Measurements from ENCODE around the gene ADSL. TPM values are rescaled to one million over a fixed set of nuclear protein-coding genes. Genes with fewer than 3 reads are reported as not detected.

Gene ADSL
- total and polyA plus RNA-seq, 8 donors, result 17.0 to 167 (median 36.6) TPM

DNA sequence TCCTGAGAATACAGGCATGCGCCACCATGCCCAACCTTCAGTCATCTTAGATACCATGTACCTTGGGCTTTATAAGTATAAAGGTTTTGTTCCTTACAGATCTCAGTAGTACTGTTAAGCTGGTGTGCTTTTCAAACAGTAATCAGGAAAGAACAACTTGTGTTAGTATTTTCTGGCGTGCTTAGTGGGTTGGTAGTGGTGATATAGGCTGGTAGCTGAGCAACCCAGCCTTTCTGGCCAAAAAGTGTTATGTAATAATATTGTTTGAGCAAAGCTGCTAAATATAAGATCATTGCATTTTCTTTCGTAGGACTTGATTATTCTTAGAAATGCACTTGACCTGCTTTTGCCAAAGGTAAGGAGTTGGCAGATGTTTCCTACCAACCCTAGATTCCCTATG, 6.5 kb downstream of the ADSL start:
- H3K9me3 ChIP-seq, result no peaks in the 10 kb centered on the region
- no peak overlapping the region for H3K27ac ChIP-seq
- H3K4me3 ChIP-seq, result no peak overlapping the region
- H3K4me1 ChIP-seq, result peaks cover 7 to 19% (median 12%) of the 10 kb centered on the region in 4 donors
- WGBS, 5 donors, result 49 to 85% (median 62%) methylated on average over 3 of the region's 3 CpGs
- H3K36me3 ChIP-seq, result peaks cover 40 to 95% (median 90%) of the 10 kb centered on the region in 4 donors
- intact Hi-C loops (cut with DNase I; ENCODE audit: low total_unique reads), result no loop called here
- no peaks in the 10 kb centered on the region for H3K27me3 ChIP-seq
- no peak for TF ChIP-seq POLR2A (IDR thresholded peaks at IDR 0.05)
- TF ChIP-seq, protein P1, sequence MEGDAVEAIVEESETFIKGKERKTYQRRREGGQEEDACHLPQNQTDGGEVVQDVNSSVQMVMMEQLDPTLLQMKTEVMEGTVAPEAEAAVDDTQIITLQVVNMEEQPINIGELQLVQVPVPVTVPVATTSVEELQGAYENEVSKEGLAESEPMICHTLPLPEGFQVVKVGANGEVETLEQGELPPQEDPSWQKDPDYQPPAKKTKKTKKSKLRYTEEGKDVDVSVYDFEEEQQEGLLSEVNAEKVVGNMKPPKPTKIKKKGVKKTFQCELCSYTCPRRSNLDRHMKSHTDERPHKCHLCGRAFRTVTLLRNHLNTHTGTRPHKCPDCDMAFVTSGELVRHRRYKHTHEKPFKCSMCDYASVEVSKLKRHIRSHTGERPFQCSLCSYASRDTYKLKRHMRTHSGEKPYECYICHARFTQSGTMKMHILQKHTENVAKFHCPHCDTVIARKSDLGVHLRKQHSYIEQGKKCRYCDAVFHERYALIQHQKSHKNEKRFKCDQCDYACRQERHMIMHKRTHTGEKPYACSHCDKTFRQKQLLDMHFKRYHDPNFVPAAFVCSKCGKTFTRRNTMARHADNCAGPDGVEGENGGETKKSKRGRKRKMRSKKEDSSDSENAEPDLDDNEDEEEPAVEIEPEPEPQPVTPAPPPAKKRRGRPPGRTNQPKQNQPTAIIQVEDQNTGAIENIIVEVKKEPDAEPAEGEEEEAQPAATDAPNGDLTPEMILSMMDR (IDR thresholded peaks at IDR 0.05), result no peak
- no peak for TF ChIP-seq POLR2AphosphoS5 (IDR thresholded peaks at IDR 0.05)
- TF ChIP-seq EP300 (IDR thresholded peaks at IDR 0.05), result no peak
- no peak for DNase-seq

DNA sequence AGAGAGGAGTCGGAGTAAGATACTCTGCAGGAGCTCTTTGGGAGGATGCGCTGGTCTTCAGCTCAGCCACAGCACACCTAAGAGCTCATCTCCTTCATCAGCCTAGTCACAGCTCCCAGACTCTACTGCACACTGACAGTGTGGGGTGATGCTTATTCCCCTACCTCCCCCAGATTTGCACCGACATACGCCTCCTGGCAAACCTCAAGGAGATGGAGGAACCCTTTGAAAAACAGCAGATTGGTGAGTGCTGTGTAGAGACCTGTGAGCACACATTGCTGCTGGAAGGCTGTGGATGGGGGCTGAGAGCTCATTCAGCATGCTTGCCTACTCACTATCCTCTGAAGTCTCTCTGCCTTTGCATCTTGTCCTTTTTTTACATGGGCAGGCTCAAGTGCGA, 14.8 kb downstream of the ADSL start:
- H3K9me3 ChIP-seq, result no peaks in the 10 kb centered on the region
- no peak for TF ChIP-seq POLR2AphosphoS5 (IDR thresholded peaks at IDR 0.05)
- TF ChIP-seq, protein P1 (IDR thresholded peaks at IDR 0.05), result no peak
- no peaks in the 10 kb centered on the region for H3K4me1 ChIP-seq
- no peak overlapping the region for H3K27ac ChIP-seq
- 96 to 99% (median 98%) methylated on average over 5 of the region's 5 CpGs for WGBS, 5 donors
- no peak for DNase-seq
- no peaks in the 10 kb centered on the region for H3K27me3 ChIP-seq
- H3K4me3 ChIP-seq, result no peak overlapping the region
- H3K36me3 ChIP-seq, result peaks cover 84 to 100% (median 100%) of the 10 kb centered on the region in 4 donors
- intact Hi-C loops (cut with DNase I; ENCODE audit: low total_unique reads), result no loop called here

DNA sequence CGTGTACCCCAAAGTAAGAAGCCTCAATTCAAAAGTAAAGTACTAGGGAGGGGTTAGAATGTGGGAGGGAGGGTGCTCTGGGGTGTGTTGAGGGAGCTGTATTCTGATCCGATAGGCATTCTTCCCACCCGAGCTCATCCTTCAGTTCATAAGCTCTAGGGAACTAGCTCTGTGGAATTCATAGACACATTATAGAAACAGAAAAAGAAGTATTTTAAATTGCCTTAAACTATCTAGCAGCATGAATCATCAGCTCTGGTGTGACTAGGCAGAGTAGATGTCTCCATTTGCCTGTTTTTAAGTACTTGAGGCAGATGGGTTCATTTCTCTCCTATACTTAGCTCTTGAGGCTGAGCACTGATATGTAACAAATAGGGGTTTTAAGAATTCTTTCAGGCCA, 16.8 kb downstream of the ADSL start:
- Histone ChIP-seq H3K27me3 (no peaks in the 10 kb centered on the region), H3K4me1 (peaks cover 0 to 5% (median 0%) of the 10 kb centered on the region in 4 donors), H3K4me3 (no peak overlapping the region), H3K36me3 (peaks cover 83 to 100% (median 99%) of the 10 kb centered on the region in 4 donors), H3K27ac (no peak overlapping the region), H3K9me3 (no peaks in the 10 kb centered on the region)
- DNase-seq, result no peak
- TF ChIP-seq POLR2A (IDR thresholded peaks at IDR 0.05), result no peak
- no peak for TF ChIP-seq EP300 (IDR thresholded peaks at IDR 0.05)
- TF ChIP-seq, protein P1 (IDR thresholded peaks at IDR 0.05), result no peak
- TF ChIP-seq POLR2AphosphoS5 (IDR thresholded peaks at IDR 0.05), result no peak
- WGBS, 5 donors, result 90 to 97% (median 93%) methylated on average over 3 of the region's 3 CpGs
- intact Hi-C loops (cut with DNase I; ENCODE audit: low total_unique reads), result no loop called here

DNA sequence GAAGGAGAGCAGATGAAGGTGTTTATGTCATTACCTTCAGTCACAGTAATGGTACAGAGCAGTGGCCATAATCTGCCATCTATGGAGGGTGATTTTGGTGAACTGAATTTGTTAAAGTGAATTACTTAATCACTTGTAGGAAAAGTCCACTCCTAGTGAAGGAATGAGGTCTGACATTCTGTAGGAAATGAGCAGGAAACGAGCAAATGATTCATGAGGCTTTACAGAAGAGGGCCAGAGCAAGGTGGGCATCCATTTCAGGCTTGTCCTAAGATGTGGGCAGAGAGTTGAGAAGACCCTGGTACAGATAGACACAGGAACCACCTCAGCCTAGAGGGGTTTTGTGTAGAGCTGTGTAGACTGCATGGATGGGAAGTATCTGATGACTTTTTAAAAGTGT, 18.1 kb downstream of the ADSL start:
- peaks cover 77 to 92% (median 87%) of the 10 kb centered on the region in 4 donors for H3K36me3 ChIP-seq
- 74 to 90% (median 79%) methylated on average over 1 of the region's 1 CpG for WGBS, 5 donors
- peaks cover 0 to 11% (median under 1%) of the 10 kb centered on the region in 4 donors for H3K4me1 ChIP-seq
- H3K27me3 ChIP-seq, result no peaks in the 10 kb centered on the region
- intact Hi-C loops (cut with DNase I; ENCODE audit: low total_unique reads), result no loop called here
- no peak overlapping the region for H3K27ac ChIP-seq
- no peaks in the 10 kb centered on the region for H3K9me3 ChIP-seq
- H3K4me3 ChIP-seq, result no peak overlapping the region
- TF ChIP-seq EP300 (IDR thresholded peaks at IDR 0.05) (no peak), POLR2AphosphoS5 (IDR thresholded peaks at IDR 0.05) (no peak), POLR2A (IDR thresholded peaks at IDR 0.05) (no peak)
- TF ChIP-seq, protein P1 (IDR thresholded peaks at IDR 0.05), result no peak
- DNase-seq, result no peak

Measured in stomach (tissue), 9 donors.